Gastroesophageal sphincter (tissue), 4 donors: ENCODE measurements around the gene TBC1D1. TPM values are rescaled to one million over a fixed set of nuclear protein-coding genes. Genes with fewer than 3 reads are reported as not detected.
A peak's percentile ranks its signal among the peaks of the same experiment; 100 is the strongest.

Experiments used
- ATAC-seq: fragments of 150-250 bp; one replicate; pipeline ENCODE4 v1.9.1; 2016; ENCODE audit warnings: mild to moderate bottlenecking, moderate library complexity
- H3K27ac ChIP-seq, 4 donors: fragments of 200-600 bp; sonication (generic) in 3 of 4; 1 replicate in 3 of 4; 2 replicates in 1 of 4; pipeline ENCODE4 v1.5.1; 2016 to 2019
- H3K27me3 ChIP-seq: fragments of 200-600 bp; sonication (generic); one replicate; pipeline ENCODE4 v1.5.1; 2019
- H3K36me3 ChIP-seq, 2 donors: fragments of 200-600 bp; sonication (generic); one replicate each; pipeline ENCODE4 v1.5.1; 2019; ENCODE audit warnings: control low read depth in 1 of 2
- H3K4me1 ChIP-seq, 3 donors: fragments of 200-600 bp; sonication (generic); 1 replicate in 2 of 3; 2 replicates in 1 of 3; pipeline ENCODE4 v1.5.1; 2016 to 2019; ENCODE audit warnings: control low read depth in 2 of 3
- H3K4me3 ChIP-seq, 2 donors: fragments of 200-600 bp; sonication (generic); one replicate each; pipeline ENCODE4 v1.5.1; 2019; ENCODE audit warnings: mild to moderate bottlenecking in 1 of 2, moderate library complexity in 1 of 2
- H3K9me3 ChIP-seq, 3 donors: fragments of 200-600 bp; sonication (generic); one replicate each; pipeline ENCODE4 v1.5.1; 2017 to 2019; ENCODE audit warnings: control low read depth in 2 of 3
- EP300 ChIP-seq: sonication (generic); formaldehyde crosslinking; IDR thresholded peaks from one replicate; pipeline ENCODE4 v1.6.1; 2017; ENCODE audit warnings: antibody characterized with exemption, mild to moderate bottlenecking
- POLR2A ChIP-seq, 2 donors: fragments of 450-650 bp; IDR thresholded peaks; one replicate each; pipeline ENCODE4 v1.6.1; 2017; ENCODE audit warnings: antibody characterized with exemption in 2 of 2, mild to moderate bottlenecking in 2 of 2, moderate library complexity in 1 of 2
- POLR2AphosphoS5 ChIP-seq: sonication (generic); formaldehyde crosslinking; IDR thresholded peaks from one replicate; pipeline ENCODE4 v1.6.1; 2017; ENCODE audit warnings: antibody characterized with exemption
- WGBS, 2 donors: methylation state at CpG; one replicate each; pipeline ENCODE4 v1.1.5; 2018; ENCODE audit warnings: low coverage in 1 of 2; 5-methylcytosine and 5-hydroxymethylcytosine counted together
- total RNA-seq, 4 donors: library from RNA; depleted of rRNA; stranded (reverse); fragments of >200 nt; gene quantifications; one replicate each; pipeline ENCODE4 v1.1.0, GENCODE V29; 2016
- TF ChIP-seq, protein P1 (sequence below), 4 experiments: fragments of 200-600 bp in 2 of 4; fragments of 450-650 bp in 2 of 4; sonication (generic) in 1 of 4; IDR thresholded peaks; one replicate each; pipeline ENCODE4 v1.5.1; 2017 to 2019; ENCODE audit warnings: antibody characterized with exemption in 4 of 4, mild to moderate bottlenecking in 2 of 4, moderate library complexity in 2 of 4

Gene TBC1D1
- total RNA-seq, 4 donors from 2014 or later = 190 to 279 (median 241) TPM

DNA sequence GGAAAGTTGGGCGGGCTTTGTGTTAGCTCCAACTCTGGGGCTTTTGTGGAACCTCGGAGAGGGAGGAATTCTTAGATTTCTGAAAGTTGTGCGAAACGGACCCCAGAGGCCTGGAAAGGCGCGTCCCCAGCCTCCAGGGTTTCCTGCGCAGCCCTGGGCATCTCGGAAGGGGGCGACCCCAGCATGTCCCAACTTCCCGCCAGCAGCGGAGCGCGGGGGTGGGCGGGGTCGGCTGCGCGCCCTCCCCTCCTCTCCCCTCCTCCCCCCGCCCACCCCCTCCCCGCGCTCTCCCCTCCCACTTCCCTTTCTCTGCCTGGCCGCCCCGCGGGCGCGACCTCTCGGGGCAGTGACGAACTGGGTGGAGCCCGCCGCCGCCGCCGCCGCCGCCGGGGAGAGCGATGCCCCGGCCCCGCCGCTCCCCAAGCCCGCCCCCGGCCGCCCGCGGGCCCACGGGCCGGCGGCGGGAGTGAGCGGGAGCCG is 86.1 kb downstream of the TBC1D1 start:
- Histone ChIP-seq H3K36me3 (no peaks in the 10 kb centered on the region), H3K4me3 (peak overlapping the region; percentile 70 to 77), H3K4me1 (peaks cover 3 to 52% (median 8%) of the 10 kb centered on the region in 3 donors), H3K27me3 (no peaks in the 10 kb centered on the region), H3K9me3 (no peaks in the 10 kb centered on the region), H3K27ac (peak overlapping the region; percentile 92 to 99 (median 98))
- WGBS, 2 donors = 0% methylated on average over 2 of the region's 50 CpGs
- peak; percentile 92 for ATAC-seq
- TF ChIP-seq POLR2AphosphoS5 (peak; percentile 71), POLR2A (IDR thresholded peaks at IDR 0.05) (no peak)
- TF ChIP-seq, protein P1, sequence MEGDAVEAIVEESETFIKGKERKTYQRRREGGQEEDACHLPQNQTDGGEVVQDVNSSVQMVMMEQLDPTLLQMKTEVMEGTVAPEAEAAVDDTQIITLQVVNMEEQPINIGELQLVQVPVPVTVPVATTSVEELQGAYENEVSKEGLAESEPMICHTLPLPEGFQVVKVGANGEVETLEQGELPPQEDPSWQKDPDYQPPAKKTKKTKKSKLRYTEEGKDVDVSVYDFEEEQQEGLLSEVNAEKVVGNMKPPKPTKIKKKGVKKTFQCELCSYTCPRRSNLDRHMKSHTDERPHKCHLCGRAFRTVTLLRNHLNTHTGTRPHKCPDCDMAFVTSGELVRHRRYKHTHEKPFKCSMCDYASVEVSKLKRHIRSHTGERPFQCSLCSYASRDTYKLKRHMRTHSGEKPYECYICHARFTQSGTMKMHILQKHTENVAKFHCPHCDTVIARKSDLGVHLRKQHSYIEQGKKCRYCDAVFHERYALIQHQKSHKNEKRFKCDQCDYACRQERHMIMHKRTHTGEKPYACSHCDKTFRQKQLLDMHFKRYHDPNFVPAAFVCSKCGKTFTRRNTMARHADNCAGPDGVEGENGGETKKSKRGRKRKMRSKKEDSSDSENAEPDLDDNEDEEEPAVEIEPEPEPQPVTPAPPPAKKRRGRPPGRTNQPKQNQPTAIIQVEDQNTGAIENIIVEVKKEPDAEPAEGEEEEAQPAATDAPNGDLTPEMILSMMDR (IDR thresholded peaks at IDR 0.05) = peak in 1 of 4 experiments; percentile 32

DNA sequence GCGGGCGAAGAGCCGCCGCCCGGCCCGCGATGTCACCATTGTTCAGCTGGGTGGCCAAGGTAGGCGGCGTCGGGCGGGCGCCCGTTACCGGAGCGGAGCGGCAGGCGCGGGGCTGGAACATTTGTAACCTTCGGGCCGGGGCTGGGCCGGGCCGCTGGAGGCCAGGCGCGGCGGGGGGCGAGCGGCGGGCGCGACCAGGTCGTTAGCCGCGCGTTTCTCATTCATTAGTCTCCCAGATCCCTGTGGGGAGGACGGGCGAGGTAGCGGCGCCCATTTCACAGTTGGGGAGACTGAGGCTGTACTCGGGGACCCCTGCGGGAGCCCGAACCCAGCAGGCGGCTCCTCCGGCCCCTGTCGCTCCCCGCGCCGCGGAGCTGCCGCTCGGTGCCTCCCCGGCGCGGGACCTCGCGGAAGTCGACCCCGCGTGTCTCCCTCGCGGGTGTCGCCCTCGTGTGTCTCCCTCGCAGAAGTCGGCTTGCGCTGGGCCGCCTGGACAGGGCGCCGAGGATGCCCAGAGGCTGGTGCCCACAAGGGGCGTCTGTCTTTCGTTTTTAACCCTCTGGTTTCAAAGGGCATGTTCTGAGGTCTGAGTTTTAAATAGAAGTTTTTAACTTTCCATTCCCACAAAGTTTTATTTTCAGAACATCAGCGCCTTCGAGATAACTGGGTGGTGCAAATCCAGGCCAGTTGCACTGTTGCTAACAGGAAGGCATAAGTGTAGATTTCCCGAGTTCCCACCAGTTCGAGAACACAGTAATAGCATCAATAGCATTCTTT is 86.8 kb downstream of the TBC1D1 start:
- WGBS, 2 donors = 0 to 2% methylated on average over 4 to 11 of the region's 74 CpGs
- ATAC-seq = peak; percentile 84
- Histone ChIP-seq H3K27me3 (no peaks in the 10 kb centered on the region), H3K4me3 (peak overlapping the region; percentile 70 to 77), H3K4me1 (peaks cover 7 to 58% (median 8%) of the 10 kb centered on the region in 3 donors), H3K36me3 (no peaks in the 10 kb centered on the region), H3K27ac (peak overlapping the region; percentile 92 to 99 (median 98)), H3K9me3 (no peaks in the 10 kb centered on the region)
- TF ChIP-seq EP300 (no peak), POLR2A (IDR thresholded peaks at IDR 0.05) (peak; percentile 11 to 19), POLR2AphosphoS5 (peak; percentile 62)
- TF ChIP-seq, protein P1 (IDR thresholded peaks at IDR 0.05) = peak; percentile 56 to 82 (median 72)

DNA sequence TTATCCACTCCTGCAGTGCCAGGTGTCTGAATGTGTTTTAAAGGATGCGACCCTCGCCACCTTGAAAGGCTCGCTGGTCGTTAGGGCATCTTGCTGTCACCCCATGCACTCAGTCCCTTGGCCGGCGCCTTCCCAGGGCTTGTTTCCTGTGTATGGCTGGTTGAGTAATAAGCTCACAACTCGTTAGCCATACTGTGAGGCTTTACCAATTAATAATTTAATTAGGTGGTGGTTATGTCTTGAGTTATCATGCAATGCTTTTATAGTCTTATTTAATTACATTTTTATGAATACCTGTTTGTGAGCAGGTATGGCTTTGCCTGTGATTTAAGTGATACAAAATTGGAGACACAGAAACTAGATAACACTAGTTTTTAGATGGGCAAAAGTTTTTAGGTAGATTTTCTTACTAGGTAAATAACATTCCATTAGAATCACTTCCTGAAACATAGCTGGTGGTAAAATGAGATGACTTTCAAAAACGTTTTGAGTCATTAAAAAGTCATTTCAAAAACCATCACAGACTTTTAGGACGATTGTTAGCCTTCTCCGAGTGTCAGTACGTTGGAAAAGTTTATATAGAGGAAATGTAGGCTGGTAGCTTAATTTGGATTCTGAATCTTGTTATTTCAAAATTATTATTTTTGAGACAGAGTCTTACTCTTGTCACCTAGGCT is 87.5 kb downstream of the TBC1D1 start:
- Histone ChIP-seq H3K36me3 (no peaks in the 10 kb centered on the region), H3K4me1 (peaks cover 7 to 65% (median 8%) of the 10 kb centered on the region in 3 donors), H3K4me3 (peak overlapping the region; percentile 70 to 77), H3K27ac (peak overlapping the region; percentile 92 to 99 (median 98)), H3K27me3 (no peaks in the 10 kb centered on the region), H3K9me3 (no peaks in the 10 kb centered on the region)
- ATAC-seq = no peak
- 15 to 26% methylated on average over 11 of the region's 11 CpGs for WGBS, 2 donors
- no peak for TF ChIP-seq POLR2A (IDR thresholded peaks at IDR 0.05)
- TF ChIP-seq POLR2AphosphoS5 = no peak
- TF ChIP-seq EP300 = no peak
- TF ChIP-seq, protein P1 (IDR thresholded peaks at IDR 0.05) = no peak

DNA sequence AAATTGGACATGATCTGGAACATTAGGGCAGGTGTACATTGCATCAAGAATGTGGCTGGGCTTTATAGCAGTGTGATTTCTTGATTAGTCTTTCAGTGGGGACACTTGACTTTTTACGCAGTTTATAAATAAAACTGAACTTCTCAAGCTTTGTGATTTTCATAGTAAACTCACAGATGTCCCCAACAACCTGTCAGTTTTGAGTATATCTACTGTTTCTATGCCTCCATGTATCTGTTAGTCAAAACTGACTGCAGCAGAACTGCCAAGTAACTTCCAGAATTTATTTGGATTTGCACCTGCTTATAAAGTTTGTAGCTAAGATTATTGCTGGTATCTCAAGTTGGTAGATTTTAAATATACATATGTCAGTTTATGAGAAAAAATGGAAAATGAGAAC is 89.4 kb downstream of the TBC1D1 start:
- Histone ChIP-seq H3K27ac (peak overlapping the region in 3 of 4 donors; percentile 13 to 97 (median 78)), H3K27me3 (no peaks in the 10 kb centered on the region), H3K36me3 (no peaks in the 10 kb centered on the region), H3K4me3 (no peak overlapping the region), H3K4me1 (peaks cover 8 to 69% (median 10%) of the 10 kb centered on the region in 3 donors), H3K9me3 (no peaks in the 10 kb centered on the region)
- TF ChIP-seq POLR2A (IDR thresholded peaks at IDR 0.05) (no peak), EP300 (no peak), POLR2AphosphoS5 (no peak)
- TF ChIP-seq, protein P1 (IDR thresholded peaks at IDR 0.05) = no peak
- no peak for ATAC-seq
- WGBS, 2 donors = 30 to 56% methylated on average over 1 of the region's 1 CpG
